ENCODE measurements around the gene ATP1A3.

GRCh38 chr19:41957838-41958366, 36.1 kb downstream of the ATP1A3 start:
- peak; percentile 43 to 98 (median 90) for TF ChIP-seq CTCF (IDR thresholded peaks at IDR 0.05)
- peak in 1 of 2 donors; percentile 34 for TF ChIP-seq POLR2A (IDR thresholded peaks at IDR 0.05)

Measured in Peyer's patch (tissue), 4 donors.